Esophagus muscularis mucosa (tissue), 3 donors: ENCODE results near the gene RASGRF2.

Experiments
- POLR2AphosphoS5 ChIP-seq, 2 donors: sonication (generic); formaldehyde crosslinking; IDR thresholded peaks; one replicate each; pipeline ENCODE4 v1.6.1; 2017; ENCODE audit warnings: antibody characterized with exemption in 2 of 2
- TF ChIP-seq, protein P1 (sequence below), 3 experiments: fragments of 200-600 bp in 2 of 3; fragments of 450-650 bp in 1 of 3; sonication (generic) in 2 of 3; IDR thresholded peaks; one replicate each; pipeline ENCODE4 v1.5.1; 2017 to 2019; ENCODE audit warnings: antibody characterized with exemption in 3 of 3, mild to moderate bottlenecking in 2 of 3, moderate library complexity in 1 of 3

DNA sequence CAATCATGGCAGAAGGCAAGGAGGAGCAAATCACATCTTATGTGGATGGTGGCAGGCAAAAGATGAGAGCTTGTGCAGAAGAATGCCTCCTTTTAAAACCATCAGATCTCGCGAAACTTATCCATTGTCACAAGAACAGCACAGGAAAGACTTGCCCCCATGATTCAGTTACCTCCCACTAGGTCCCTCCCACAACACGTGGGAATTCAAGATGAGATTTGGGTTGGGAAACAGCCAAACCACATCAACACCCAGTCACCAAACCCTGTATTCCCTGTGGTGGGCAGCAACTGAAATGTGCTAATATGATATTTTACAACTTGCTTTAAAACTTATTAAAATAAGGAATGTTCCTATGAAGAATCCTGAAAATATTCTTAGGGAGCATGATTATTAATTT lies 54.2 kb downstream of the RASGRF2 start:
- TF ChIP-seq, protein P1, sequence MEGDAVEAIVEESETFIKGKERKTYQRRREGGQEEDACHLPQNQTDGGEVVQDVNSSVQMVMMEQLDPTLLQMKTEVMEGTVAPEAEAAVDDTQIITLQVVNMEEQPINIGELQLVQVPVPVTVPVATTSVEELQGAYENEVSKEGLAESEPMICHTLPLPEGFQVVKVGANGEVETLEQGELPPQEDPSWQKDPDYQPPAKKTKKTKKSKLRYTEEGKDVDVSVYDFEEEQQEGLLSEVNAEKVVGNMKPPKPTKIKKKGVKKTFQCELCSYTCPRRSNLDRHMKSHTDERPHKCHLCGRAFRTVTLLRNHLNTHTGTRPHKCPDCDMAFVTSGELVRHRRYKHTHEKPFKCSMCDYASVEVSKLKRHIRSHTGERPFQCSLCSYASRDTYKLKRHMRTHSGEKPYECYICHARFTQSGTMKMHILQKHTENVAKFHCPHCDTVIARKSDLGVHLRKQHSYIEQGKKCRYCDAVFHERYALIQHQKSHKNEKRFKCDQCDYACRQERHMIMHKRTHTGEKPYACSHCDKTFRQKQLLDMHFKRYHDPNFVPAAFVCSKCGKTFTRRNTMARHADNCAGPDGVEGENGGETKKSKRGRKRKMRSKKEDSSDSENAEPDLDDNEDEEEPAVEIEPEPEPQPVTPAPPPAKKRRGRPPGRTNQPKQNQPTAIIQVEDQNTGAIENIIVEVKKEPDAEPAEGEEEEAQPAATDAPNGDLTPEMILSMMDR (IDR thresholded peaks at IDR 0.05) = no peak
- TF ChIP-seq POLR2AphosphoS5 (IDR thresholded peaks at IDR 0.05) = no peak
